Activated T-cell treated with anti-CD3 and anti-CD28 coated beads, Interleukin-2, amount 50 U/mL, for 24 hours (primary cell): ENCODE measurements around the gene PMCH.
"Not testable (repeated sequence)": the region's sequence is repeated elsewhere in the genome, so short reads cannot be mapped to it uniquely, and the experiment has no call there.

ENCODE experiments used
- DNase-seq: peaks from one replicate; pipeline ENCODE4 v3.0.0-alpha.2; 2020
- H3K27ac Mint-ChIP-seq: 2 replicates; pipeline ENCODE4 v1.8.0; 2020; ENCODE audit warnings: mild to moderate bottlenecking, mixed read lengths
- H3K27me3 Mint-ChIP-seq: 2 replicates; pipeline ENCODE4 v1.8.0; 2020; ENCODE audit warnings: mixed read lengths
- H3K36me3 Mint-ChIP-seq: 2 replicates; pipeline ENCODE4 v1.8.0; 2020; ENCODE audit warnings: low read depth, mixed read lengths
- H3K4me1 Mint-ChIP-seq: 2 replicates; pipeline ENCODE4 v1.8.0; 2020; ENCODE audit warnings: low read depth, mixed read lengths
- H3K4me3 Mint-ChIP-seq: 2 replicates; pipeline ENCODE4 v1.8.0; 2020; ENCODE audit warnings: mild to moderate bottlenecking, moderate library complexity, mixed read lengths
- H3K9me3 Mint-ChIP-seq: 2 replicates; pipeline ENCODE4 v1.8.0; 2020; ENCODE audit warnings: mixed read lengths

The PMCH gene, protein sequence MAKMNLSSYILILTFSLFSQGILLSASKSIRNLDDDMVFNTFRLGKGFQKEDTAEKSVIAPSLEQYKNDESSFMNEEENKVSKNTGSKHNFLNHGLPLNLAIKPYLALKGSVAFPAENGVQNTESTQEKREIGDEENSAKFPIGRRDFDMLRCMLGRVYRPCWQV

DNA sequence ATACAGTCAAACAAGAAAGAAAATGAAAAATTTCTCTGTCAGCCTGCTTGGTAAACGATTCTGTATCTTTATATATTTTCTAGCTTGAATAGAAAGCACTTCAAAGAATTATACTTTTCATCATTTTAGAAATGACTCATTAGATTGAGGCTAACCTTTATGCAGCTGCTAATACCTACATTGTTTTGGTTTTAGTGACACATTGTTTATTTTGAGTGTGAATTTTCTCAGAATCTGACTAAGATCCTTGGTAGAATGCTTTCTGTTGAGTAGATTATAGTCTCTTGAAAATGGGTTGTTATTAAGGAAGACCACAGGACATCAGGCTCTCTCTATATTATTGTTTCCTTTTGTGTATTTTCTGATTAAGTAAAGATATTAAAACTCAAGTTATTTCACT lies at the start of gene PMCH:
Gene PMCH (minus strand): TSS at position 45 of the 400 bp plus-strand sequence. CDS start 63 bp downstream, outside the sequence.
- no peak for DNase-seq
- peaks cover 12% of the 10 kb centered on the region for H3K4me1 Mint-ChIP-seq
- peak within 1 kb of the TSS; percentile 59 for H3K27ac Mint-ChIP-seq

DNA sequence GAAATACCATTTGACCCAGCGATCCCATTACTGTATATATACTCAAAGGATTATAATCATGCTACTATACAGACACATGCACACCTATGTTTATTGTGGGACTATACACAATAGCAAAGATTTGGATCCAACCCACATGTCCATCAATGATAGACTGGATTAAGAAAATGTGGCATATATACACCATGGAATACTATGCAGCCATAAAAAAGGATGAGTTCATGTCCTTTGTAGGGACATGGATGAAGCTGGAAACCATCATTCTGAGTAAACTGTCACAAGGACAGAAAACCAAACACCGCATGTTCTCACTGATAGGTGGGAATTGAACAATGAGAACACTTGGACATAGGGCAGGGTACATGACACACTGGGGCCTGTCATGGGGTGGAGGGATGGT lies 43.2 kb upstream of the PMCH start:
- DNase-seq, H3K4me1 Mint-ChIP-seq, H3K27me3 Mint-ChIP-seq, H3K4me3 Mint-ChIP-seq, H3K36me3 Mint-ChIP-seq, H3K27ac Mint-ChIP-seq: not testable (repeated sequence)
- H3K9me3 Mint-ChIP-seq, result peaks cover 11% of the 10 kb centered on the region

More for the DNA sequence above, at the start of gene PMCH:
- peaks cover 6% of the 10 kb centered on the region for H3K36me3 Mint-ChIP-seq
- H3K9me3 Mint-ChIP-seq, result no peaks in the 10 kb centered on the region
- H3K27me3 Mint-ChIP-seq, result no peaks in the 10 kb centered on the region
- no peak within 1 kb of the TSS for H3K4me3 Mint-ChIP-seq

DNA sequence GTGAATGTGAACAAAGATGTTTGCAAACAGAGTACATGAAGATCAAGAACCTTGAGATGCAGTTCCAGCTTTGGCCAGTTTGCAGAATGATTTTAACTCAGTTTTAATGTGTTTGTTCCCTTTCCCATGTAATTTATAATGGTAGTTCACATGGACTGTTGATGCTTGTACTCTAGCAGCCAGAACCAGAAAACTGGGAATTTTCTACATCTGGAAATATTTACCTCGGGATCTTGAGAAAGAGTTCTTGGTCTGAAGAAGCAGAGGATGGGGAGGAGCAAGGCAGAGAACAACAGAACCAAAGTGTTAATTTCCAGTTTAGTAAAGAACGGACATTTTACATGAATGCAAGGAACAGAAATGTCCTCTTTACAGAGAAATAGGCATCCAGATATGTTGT lies 37.0 kb upstream of the PMCH start:
- DNase-seq, result no peak
- Mint-ChIP-seq H3K9me3 (no peaks in the 10 kb centered on the region), H3K4me3 (no peak overlapping the region), H3K4me1 (no peaks in the 10 kb centered on the region), H3K27ac (no peak overlapping the region), H3K36me3 (no peaks in the 10 kb centered on the region), H3K27me3 (peaks cover 5% of the 10 kb centered on the region)

DNA sequence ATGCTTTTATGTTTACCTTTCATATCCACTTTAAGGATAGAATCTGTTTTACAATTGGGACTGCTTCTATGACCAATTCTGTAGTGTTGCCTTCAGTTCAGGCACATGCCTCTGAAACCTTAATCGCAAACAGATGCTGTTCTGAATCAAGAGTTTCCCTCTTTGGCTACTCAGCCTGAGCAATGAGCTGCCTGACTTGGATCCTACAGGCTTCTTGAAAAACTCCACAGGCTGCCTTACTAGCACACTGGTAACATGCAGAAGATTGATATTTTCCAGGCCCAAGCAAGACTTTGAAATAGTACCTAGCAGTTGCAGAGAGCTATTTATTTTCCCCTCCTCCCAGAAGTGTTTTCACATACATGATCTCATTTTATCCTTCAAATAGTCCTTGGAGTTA lies 34.8 kb upstream of the PMCH start:
- Mint-ChIP-seq H3K4me1 (no peaks in the 10 kb centered on the region), H3K9me3 (no peaks in the 10 kb centered on the region), H3K4me3 (no peak overlapping the region), H3K27me3 (no peaks in the 10 kb centered on the region), H3K27ac (no peak overlapping the region), H3K36me3 (no peaks in the 10 kb centered on the region)
- DNase-seq, result no peak

DNA sequence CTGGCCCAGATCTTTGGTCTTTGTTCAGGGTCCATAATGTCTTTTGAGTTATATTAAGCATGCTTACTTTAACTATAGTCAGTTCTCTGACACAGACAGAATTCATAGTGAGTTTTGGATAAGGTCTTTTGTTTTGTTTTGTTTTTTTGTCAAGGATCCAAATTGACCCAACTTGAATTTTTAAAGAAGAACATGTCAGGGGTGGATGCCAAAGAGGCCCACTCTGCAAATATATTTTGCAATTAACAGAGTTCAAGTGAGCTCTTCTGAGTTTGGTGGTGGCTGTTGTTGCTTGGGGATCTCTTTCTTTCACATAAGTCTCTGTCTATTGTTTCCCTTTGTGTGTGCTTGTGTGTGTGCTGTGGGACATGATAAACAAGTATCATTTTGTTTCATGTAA lies 34.4 kb upstream of the PMCH start:
- Mint-ChIP-seq H3K4me1 (no peaks in the 10 kb centered on the region), H3K4me3 (no peak overlapping the region), H3K27ac (no peak overlapping the region), H3K27me3 (no peaks in the 10 kb centered on the region), H3K36me3 (no peaks in the 10 kb centered on the region), H3K9me3 (no peaks in the 10 kb centered on the region)
- DNase-seq, result no peak

DNA sequence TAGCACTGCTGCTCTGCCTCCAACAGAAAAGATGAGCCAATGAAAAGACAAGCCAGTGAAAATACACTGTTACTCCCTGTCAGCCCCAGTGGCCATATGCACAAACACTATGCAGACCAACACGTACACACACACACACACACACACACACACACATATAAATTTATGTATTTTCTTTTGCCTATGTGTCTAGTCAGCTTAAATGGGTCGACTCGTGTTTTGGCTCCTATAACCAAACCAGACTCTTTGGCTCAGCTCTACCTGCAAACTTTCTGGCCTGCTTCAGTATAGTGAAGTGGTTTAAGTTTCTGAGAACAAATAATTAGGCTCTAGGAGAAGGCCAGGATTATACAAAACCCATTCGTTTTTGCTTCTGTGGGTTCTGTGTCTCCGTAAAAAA lies 30.3 kb upstream of the PMCH start:
- Mint-ChIP-seq H3K36me3 (no peaks in the 10 kb centered on the region), H3K4me3 (no peak overlapping the region), H3K27me3 (no peaks in the 10 kb centered on the region), H3K9me3 (no peaks in the 10 kb centered on the region), H3K4me1 (no peaks in the 10 kb centered on the region), H3K27ac (no peak overlapping the region)
- DNase-seq, result no peak

DNA sequence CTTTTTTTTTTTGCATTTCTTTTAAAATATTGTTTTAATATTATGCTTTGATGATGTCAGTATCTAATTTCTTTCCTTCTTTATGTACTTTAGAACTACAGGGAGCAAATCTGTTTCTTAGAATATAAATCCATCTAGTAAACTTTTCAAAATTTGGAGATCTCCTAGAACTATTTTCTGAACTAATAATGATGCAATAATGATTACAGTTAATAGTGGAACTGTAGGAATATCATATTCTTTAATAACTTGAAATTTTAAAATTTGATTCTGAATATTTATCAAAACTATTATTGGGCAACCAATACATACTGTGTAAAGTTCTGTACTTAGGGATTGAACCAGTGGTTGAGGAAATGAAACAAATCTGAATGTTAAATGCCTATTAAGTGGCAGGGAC lies 23.1 kb upstream of the PMCH start:
- Mint-ChIP-seq H3K4me1 (no peaks in the 10 kb centered on the region), H3K4me3 (no peak overlapping the region), H3K27me3 (no peaks in the 10 kb centered on the region), H3K27ac (no peak overlapping the region), H3K36me3 (no peaks in the 10 kb centered on the region), H3K9me3 (no peaks in the 10 kb centered on the region)
- no peak for DNase-seq

DNA sequence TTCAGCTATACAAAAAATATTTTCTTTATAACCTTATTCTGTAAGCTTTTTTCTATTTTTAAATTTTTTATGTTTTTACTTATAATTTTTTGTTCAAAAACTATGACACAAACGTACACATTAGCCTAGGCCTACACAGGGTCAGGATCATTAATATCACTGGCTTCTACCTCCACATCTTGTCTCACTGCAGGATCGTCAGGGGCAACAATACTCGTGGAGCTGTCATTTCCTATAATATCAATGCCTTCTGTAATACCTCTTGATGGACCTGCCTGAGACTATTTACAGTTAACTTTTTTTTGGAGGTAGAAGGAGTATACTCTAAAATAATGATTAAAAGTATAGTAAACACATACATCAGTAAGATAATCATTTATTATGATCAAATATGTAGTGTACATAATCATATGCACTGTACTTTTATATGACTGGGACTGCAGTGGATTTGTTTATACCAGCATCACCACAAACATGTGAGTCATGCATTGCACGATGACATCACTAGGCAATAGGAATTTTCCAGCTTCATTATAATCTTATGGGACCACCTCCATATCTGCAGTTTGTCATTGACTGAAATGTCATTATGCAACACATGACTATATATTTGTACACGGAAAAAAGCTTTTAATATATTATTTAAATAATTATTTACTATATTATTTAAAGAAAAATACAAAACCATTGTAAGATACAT lies 18.5 kb upstream of the PMCH start:
- no peak overlapping the region for H3K4me3 Mint-ChIP-seq
- H3K27me3 Mint-ChIP-seq, result no peaks in the 10 kb centered on the region
- H3K9me3 Mint-ChIP-seq, result no peaks in the 10 kb centered on the region
- H3K36me3 Mint-ChIP-seq, result no peaks in the 10 kb centered on the region
- no peak overlapping the region for H3K27ac Mint-ChIP-seq
- no peak for DNase-seq
- H3K4me1 Mint-ChIP-seq, result no peaks in the 10 kb centered on the region

DNA sequence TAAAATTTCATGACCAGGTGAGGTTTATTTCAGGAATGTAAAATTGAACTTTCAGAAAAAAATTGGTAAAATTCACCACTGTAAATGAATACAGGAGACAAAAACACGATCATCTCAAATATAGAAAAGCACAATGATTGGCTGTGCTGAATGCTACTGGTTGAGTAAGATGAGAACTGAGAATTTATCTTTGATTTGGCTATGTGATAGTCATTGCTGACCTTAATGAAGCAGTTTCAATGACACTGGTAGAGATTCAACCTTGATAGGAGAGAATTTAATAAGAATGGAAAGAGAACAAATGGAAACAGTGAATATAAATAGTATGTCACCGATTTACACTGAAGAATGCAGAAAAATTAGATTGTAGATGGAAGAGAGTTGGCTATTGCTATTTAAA lies 6.4 kb upstream of the PMCH start:
- Mint-ChIP-seq H3K27me3 (no peaks in the 10 kb centered on the region), H3K9me3 (peaks cover 20% of the 10 kb centered on the region), H3K4me3 (no peak overlapping the region), H3K36me3 (peaks cover 20% of the 10 kb centered on the region), H3K27ac (no peak overlapping the region), H3K4me1 (peaks cover 10% of the 10 kb centered on the region)
- no peak for DNase-seq

DNA sequence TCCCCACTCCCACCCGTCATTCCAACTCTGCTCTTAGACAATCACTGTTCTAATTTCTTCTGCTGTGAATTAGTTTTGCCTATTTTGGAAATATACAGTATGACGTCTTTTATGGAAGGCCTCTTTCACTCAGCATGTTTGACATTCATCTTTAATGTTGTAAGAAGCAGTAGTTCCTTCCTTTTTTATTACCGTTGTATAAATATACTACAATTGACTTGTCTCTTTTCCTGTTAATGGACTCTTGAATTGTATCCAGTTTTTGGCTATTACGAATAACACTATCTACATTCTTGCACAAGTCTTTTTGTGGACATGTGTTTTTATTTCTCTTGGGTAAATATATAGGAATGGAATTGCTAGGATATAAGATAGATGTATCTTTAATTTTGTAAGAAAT lies 4.9 kb upstream of the PMCH start:
- H3K4me1 Mint-ChIP-seq, result peaks cover 14% of the 10 kb centered on the region
- no peak overlapping the region for H3K4me3 Mint-ChIP-seq
- H3K36me3 Mint-ChIP-seq, result peaks cover 15% of the 10 kb centered on the region
- peaks cover 8% of the 10 kb centered on the region for H3K9me3 Mint-ChIP-seq
- H3K27ac Mint-ChIP-seq, result no peak overlapping the region
- no peaks in the 10 kb centered on the region for H3K27me3 Mint-ChIP-seq
- no peak for DNase-seq

DNA sequence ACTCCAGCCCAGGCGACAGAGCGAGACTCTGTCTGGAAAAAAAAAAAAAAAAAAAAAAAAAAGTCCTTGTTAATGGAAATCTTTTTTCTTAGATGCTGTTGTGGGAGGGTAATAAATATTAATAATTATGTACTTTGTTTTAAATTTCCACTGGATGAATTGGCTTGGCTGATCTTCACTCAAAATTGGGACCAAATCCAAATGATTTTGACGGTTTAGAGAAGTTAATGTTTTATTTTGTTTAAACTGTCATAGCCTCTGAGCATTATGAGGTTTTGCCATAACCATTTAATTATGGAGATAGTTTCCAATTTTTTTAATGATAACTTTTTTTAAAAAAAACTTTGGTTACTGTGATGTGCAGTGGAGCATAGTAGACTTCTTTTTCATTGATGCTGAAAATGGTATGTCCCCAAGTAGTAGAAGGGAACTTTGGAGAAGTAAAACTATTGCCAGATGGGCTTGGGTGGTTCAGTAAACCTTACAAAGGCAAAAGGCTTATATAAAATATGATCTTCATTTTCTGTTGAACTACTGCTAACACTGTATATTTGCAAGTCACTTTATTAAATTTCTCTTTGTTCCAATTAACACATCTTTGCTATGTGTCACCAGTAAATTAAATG lies 3.9 kb upstream of the PMCH start:
- Mint-ChIP-seq H3K4me1 (peaks cover 21% of the 10 kb centered on the region), H3K36me3 (peaks cover 13% of the 10 kb centered on the region), H3K27me3 (no peaks in the 10 kb centered on the region)

DNA sequence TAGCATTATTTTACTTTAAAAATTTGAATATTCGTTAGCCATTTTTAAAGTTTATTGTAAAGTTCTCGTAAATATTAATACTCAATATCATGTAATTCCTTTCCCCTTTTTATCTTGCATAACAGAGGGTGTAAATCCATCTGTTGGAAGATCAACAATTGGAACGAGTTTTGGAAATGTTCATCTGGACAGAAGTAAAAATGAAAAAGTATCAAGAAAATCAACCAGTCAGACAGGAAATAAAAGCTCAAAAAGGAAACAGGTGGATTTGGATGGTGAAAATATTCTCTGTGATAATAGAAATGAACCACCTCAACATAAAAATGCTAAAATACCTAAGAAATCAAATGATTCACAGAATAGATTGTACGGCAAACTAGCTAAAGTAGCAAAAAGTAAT lies 1.8 kb downstream of the PMCH start:
- Mint-ChIP-seq H3K27ac (no peak overlapping the region), H3K27me3 (no peaks in the 10 kb centered on the region), H3K4me3 (no peak overlapping the region), H3K9me3 (no peaks in the 10 kb centered on the region), H3K36me3 (peaks cover 6% of the 10 kb centered on the region), H3K4me1 (peaks cover 12% of the 10 kb centered on the region)
- DNase-seq, result no peak

More for the DNA sequence above, 3.9 kb upstream of the PMCH start:
- Mint-ChIP-seq H3K27ac (no peak overlapping the region), H3K9me3 (peaks cover 2% of the 10 kb centered on the region), H3K4me3 (no peak overlapping the region)
- no peak for DNase-seq

DNA sequence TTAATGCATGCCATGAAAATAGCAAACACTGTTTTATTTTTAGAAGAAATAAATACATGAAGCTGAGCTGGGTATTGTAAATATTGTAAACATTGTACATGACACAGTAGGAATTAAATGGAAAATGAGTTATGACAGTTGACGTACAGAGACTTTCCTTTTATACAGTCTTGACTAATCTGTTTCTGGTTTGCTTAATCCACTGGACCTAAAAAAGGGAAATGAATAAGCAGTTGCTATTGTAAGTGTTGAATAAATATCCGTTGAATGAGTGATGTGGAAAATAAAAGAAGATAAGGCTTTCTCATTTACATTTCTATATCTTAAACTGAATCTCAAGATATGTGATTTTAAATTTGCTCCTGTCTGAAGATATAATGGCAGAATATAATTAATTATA lies 15.0 kb downstream of the PMCH start:
- H3K4me1 Mint-ChIP-seq, result peaks cover 1% of the 10 kb centered on the region
- peaks cover 2% of the 10 kb centered on the region for H3K36me3 Mint-ChIP-seq
- no peak overlapping the region for H3K4me3 Mint-ChIP-seq
- H3K27me3 Mint-ChIP-seq, result no peaks in the 10 kb centered on the region
- no peak overlapping the region for H3K27ac Mint-ChIP-seq
- no peaks in the 10 kb centered on the region for H3K9me3 Mint-ChIP-seq
- DNase-seq, result no peak

DNA sequence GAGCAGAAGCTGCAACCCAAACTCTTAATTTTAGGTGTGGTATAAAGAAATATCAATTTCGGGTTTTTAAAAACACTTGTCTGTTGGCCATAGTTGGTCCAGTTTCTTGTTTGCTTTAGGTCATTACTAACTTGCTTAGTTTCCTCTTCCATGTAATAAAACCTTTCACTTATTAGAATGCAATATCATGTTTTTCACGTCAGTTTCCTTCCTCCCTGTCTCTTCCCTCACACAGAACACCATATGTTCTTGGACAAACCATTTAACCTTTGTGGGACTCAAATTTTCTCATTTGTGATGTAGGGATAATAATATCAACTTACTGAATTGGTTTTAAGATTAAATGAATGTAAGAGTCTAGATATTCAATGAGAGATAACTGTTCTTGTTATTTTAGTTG lies 22.9 kb downstream of the PMCH start:
- H3K27ac Mint-ChIP-seq, result no peak overlapping the region
- H3K36me3 Mint-ChIP-seq, result peaks cover 2% of the 10 kb centered on the region
- no peak for DNase-seq
- no peaks in the 10 kb centered on the region for H3K9me3 Mint-ChIP-seq
- H3K27me3 Mint-ChIP-seq, result no peaks in the 10 kb centered on the region
- H3K4me1 Mint-ChIP-seq, result no peaks in the 10 kb centered on the region
- no peak overlapping the region for H3K4me3 Mint-ChIP-seq

DNA sequence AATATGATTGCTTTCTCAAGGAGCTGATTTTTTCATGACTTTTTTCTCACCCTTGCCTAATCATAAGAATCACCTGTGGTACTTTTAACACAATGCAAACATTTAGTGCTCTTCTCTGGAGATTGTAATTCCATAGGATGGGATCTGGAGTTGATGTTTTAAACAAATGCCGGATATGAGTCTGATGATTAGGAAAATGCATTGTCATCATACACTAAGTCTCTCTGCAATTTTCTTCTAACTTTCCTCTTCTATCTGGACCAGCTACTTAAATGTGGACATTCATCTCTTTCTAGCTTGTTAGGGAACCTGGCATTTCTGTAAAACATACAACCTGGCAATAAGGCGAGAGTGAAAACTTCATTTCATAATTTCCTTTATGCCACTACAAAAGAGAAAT lies 23.5 kb downstream of the PMCH start:
- Mint-ChIP-seq H3K4me3 (no peak overlapping the region), H3K27ac (no peak overlapping the region), H3K27me3 (no peaks in the 10 kb centered on the region), H3K4me1 (peaks cover 4% of the 10 kb centered on the region), H3K9me3 (no peaks in the 10 kb centered on the region), H3K36me3 (peaks cover 2% of the 10 kb centered on the region)
- DNase-seq, result no peak
